HG03565 (cell line): Measurements from ENCODE around the gene IL25.
"Not testable (repeated sequence)": the region's sequence is repeated elsewhere in the genome, so short reads cannot be mapped to it uniquely, and the experiment has no call there.

ENCODE experiments used
- ATAC-seq: cut with Tn5 transposase; IDR thresholded peaks from one replicate; pipeline ENCODE4 v1.9.1; 2021; ENCODE audit warnings: mild to moderate bottlenecking, moderate library complexity; ENCODE audit not compliant: unreplicated experiment

Gene IL25

GRCh38 chr14:23371865-23372264, 744 bp upstream of the IL25 start:
- no peak for ATAC-seq

- no peak for ATAC-seq
These were observed 432 bp downstream of the IL25 start for GRCh38 chr14:23373041-23373440.

GRCh38 chr14:23375527-23376251, 3.1 kb downstream of the IL25 start:
- ATAC-seq: no peak

- ATAC-seq: no peak
These were observed 4.0 kb downstream of the IL25 start, which contains the start of gene CMTM5 for GRCh38 chr14:23376482-23377197. Gene CMTM5 (plus strand): TSS chr14:23377046. CDS start chr14:23377252, 206 bp downstream.

- no peak for ATAC-seq
These were observed 4.6 kb downstream of the IL25 start for GRCh38 chr14:23377198-23377550.

- ATAC-seq: no peak
These were observed 5.3 kb downstream of the IL25 start for GRCh38 chr14:23377573-23378563.

- ATAC-seq: no peak
These were observed 6.1 kb downstream of the IL25 start for GRCh38 chr14:23378612-23379220.

GRCh38 chr14:23379366-23380196, 7.0 kb downstream of the IL25 start:
- ATAC-seq: no peak

- ATAC-seq: no peak
These were observed 7.7 kb downstream of the IL25 start for GRCh38 chr14:23380197-23380914.

GRCh38 chr14:23380976-23381375, 8.4 kb downstream of the IL25 start:
- ATAC-seq: no peak

GRCh38 chr14:23381871-23382270, 9.3 kb downstream of the IL25 start:
- ATAC-seq: no peak

GRCh38 chr14:23382276-23382675, 9.7 kb downstream of the IL25 start:
- ATAC-seq: no peak

- ATAC-seq: no peak
These were observed 10.3 kb downstream of the IL25 start for GRCh38 chr14:23382731-23383440.

GRCh38 chr14:23384364-23385080, 11.9 kb downstream of the IL25 start:
- no peak for ATAC-seq

- no peak for ATAC-seq
These were observed 12.6 kb downstream of the IL25 start for GRCh38 chr14:23385244-23385641.

GRCh38 chr14:23385642-23386265, 13.1 kb downstream of the IL25 start:
- ATAC-seq: no peak

- not testable (repeated sequence) for ATAC-seq
These were observed 13.7 kb downstream of the IL25 start for GRCh38 chr14:23386266-23386657.

GRCh38 chr14:23386999-23387398, 14.4 kb downstream of the IL25 start:
- ATAC-seq: no peak
